SU-DHL-6 (cell line): ENCODE results near the gene FBXO38.

Experiments used
- H2AFZ ChIP-seq: fragments of 200-600 bp; sonication (generic); 2 replicates; pipeline ENCODE4 v1.6.1; 2014; ENCODE audit warnings: low read depth, mild to moderate bottlenecking, moderate library complexity, mixed read lengths, antibody characterized with exemption, low read length; ENCODE audit not compliant: severe bottlenecking
- H3F3A ChIP-seq: fragments of 200-600 bp; shearing (Covaris generic); 2 replicates; pipeline ENCODE4 v1.6.0; 2016; ENCODE audit warnings: antibody characterized with exemption, mild to moderate bottlenecking; ENCODE audit not compliant: insufficient read depth
- H3K27ac ChIP-seq: fragments of 200-600 bp; sonication (generic); 2 replicates; pipeline ENCODE4 v1.5.1; 2016; ENCODE audit warnings: low read depth, mild to moderate bottlenecking, low read length, moderate library complexity, mixed read lengths
- H3K27me3 ChIP-seq: fragments of 200-600 bp; sonication (generic), shearing (Covaris generic); 2 replicates; pipeline ENCODE4 v1.6.0; 2014; ENCODE audit warnings: mild to moderate bottlenecking, low read length
- H3K36me3 ChIP-seq: fragments of 200-600 bp; sonication (generic); 2 replicates; pipeline ENCODE4 v1.6.1; 2014; ENCODE audit warnings: mild to moderate bottlenecking, low read length, mixed read lengths
- H3K4me2 ChIP-seq: fragments of 300-600, 200-600 bp; shearing (Covaris generic), sonication (generic); 2 replicates; pipeline ENCODE4 v1.6.0; 2014; ENCODE audit warnings: low read length, low read depth, mild to moderate bottlenecking; ENCODE audit not compliant: poor library complexity, severe bottlenecking
- H3K4me3 ChIP-seq: fragments of 200-600 bp; sonication (generic); 2 replicates; pipeline ENCODE4 v1.5.1; 2014; ENCODE audit warnings: antibody characterized with exemption, low read length, mild to moderate bottlenecking, mixed read lengths; ENCODE audit not compliant: insufficient read depth, poor library complexity, severe bottlenecking
- H3K79me2 ChIP-seq: fragments of 200-600 bp; sonication (generic); 2 replicates; pipeline ENCODE4 v1.6.1; 2014; ENCODE audit warnings: mild to moderate bottlenecking, low read length, moderate library complexity; ENCODE audit not compliant: insufficient read depth
- H3K9ac ChIP-seq: fragments of 200-600 bp; sonication (generic); 2 replicates; pipeline ENCODE4 v1.7.0; 2014; ENCODE audit warnings: mild to moderate bottlenecking, low read length
- H3K9me2 ChIP-seq: fragments of 200-600 bp; sonication (generic); replicated peaks from 2 replicates; pipeline ENCODE4 v1.6.1; 2014; ENCODE audit warnings: low read length; ENCODE audit not compliant: insufficient read depth
- H3K9me3 ChIP-seq: fragments of 200-600 bp; sonication (generic); 2 replicates; pipeline ENCODE4 v1.6.1; 2014; ENCODE audit warnings: low read length, mixed read lengths; ENCODE audit not compliant: insufficient read depth
- H4K20me1 ChIP-seq: fragments of 200-600 bp; sonication (generic); 2 replicates; pipeline ENCODE4 v1.6.1; 2014; ENCODE audit warnings: low read depth, mild to moderate bottlenecking, antibody characterized with exemption, low read length, moderate library complexity, mixed read lengths
- CTCF ChIP-seq: fragments of 200-600 bp; sonication (generic); IDR thresholded peaks from one replicate; pipeline ENCODE4 v1.5.1; 2017; ENCODE audit warnings: antibody characterized with exemption, mild to moderate bottlenecking, low read length, moderate library complexity; ENCODE audit not compliant: insufficient read depth, poor library complexity, severe bottlenecking
- EZH2phosphoT487 ChIP-seq: fragments of 200-600 bp; sonication (generic), shearing (Covaris generic); conservative IDR thresholded peaks from 2 replicates; pipeline ENCODE4 v1.6.1; 2018; ENCODE audit warnings: mild to moderate bottlenecking, antibody characterized with exemption, low read length, moderate library complexity, mixed read lengths

The FBXO38 gene

DNA sequence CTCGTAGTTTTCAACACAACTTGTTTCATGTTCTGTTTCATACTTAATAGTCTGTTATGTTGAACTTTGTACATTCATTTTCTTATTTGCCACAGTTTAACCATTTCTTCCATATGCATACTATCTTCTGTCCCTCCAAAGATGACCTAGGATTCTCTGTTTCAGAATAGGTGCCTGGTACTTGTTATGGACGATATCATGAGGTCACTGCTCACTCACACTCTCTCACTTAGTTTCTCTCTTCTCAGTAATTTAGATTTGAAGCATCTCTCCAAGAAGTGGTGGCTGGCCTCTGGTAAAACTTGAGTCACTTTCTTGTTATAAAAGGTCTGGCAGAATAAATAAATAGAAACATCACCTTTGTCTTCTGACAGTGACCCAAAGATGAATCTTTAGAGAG, 28.4 kb downstream of the FBXO38 start:
- H3K36me3 ChIP-seq = peaks cover 59% of the 10 kb centered on the region
- H3K4me2 ChIP-seq = no peak overlapping the region
- H3K27ac ChIP-seq = no peak overlapping the region
- no peaks in the 10 kb centered on the region for H3K27me3 ChIP-seq
- no peaks in the 10 kb centered on the region for H3K9me3 ChIP-seq
- no peak overlapping the region for H2AFZ ChIP-seq
- no peak overlapping the region for H3K4me3 ChIP-seq
- no peaks in the 10 kb centered on the region for H3K9me2 ChIP-seq
- H3K79me2 ChIP-seq = no peaks in the 10 kb centered on the region
- no peaks in the 10 kb centered on the region for H3F3A ChIP-seq
- TF ChIP-seq EZH2phosphoT487 = no peak
- no peaks in the 10 kb centered on the region; the same call in 1 of the 2 replicates for H4K20me1 ChIP-seq
- no peak overlapping the region for H3K9ac ChIP-seq

- H3K27me3 ChIP-seq = no peaks in the 10 kb centered on the region
- H3K9me2 ChIP-seq = no peaks in the 10 kb centered on the region
- H3K4me2 ChIP-seq = no peak overlapping the region
- no peak overlapping the region for H3K27ac ChIP-seq
- no peak overlapping the region for H3K4me3 ChIP-seq
- no peak for TF ChIP-seq CTCF
- no peak for TF ChIP-seq EZH2phosphoT487
- no peaks in the 10 kb centered on the region for H3K79me2 ChIP-seq
- no peaks in the 10 kb centered on the region for H3K9me3 ChIP-seq
- no peaks in the 10 kb centered on the region for H4K20me1 ChIP-seq
- no peak overlapping the region for H2AFZ ChIP-seq
- H3K36me3 ChIP-seq = peaks cover 50% of the 10 kb centered on the region
- H3K9ac ChIP-seq = no peak overlapping the region
- H3F3A ChIP-seq = no peaks in the 10 kb centered on the region
These were observed 31.1 kb downstream of the FBXO38 start for GRCh38 chr5:148414833-148415232.

DNA sequence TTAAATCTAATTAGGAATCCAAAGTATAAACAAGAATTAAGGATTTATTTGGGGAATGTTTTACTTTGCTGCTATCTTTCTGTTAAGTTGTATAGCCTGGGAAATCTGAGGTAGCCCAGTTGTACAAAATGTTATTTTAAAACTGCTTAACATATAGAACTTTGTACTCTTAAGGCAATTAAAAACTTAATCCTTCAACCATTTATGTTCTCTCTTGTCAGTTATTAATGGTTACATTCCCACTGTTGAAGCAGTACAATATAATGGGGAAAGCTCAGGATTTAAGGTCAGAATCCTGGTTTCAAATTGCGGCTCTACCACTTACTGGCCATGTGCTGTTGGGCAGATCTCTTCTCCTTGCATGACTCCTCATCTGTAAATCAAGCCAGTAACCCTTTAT, 32.7 kb downstream of the FBXO38 start:
- no peaks in the 10 kb centered on the region for H3F3A ChIP-seq
- no peak overlapping the region for H3K4me3 ChIP-seq
- H3K36me3 ChIP-seq = peaks cover 35% of the 10 kb centered on the region; the same call in 1 of the 2 replicates
- no peaks in the 10 kb centered on the region for H3K27me3 ChIP-seq
- no peaks in the 10 kb centered on the region for H4K20me1 ChIP-seq
- no peak overlapping the region for H3K4me2 ChIP-seq
- H3K79me2 ChIP-seq = no peaks in the 10 kb centered on the region
- H3K9me2 ChIP-seq = no peaks in the 10 kb centered on the region
- H3K27ac ChIP-seq = no peak overlapping the region
- no peak overlapping the region for H2AFZ ChIP-seq
- H3K9me3 ChIP-seq = no peaks in the 10 kb centered on the region
- no peak overlapping the region for H3K9ac ChIP-seq
- TF ChIP-seq EZH2phosphoT487 = no peak
- TF ChIP-seq CTCF = no peak

- Histone ChIP-seq H3K27me3 (no peaks in the 10 kb centered on the region), H3K4me2 (no peak overlapping the region), H2AFZ (no peak overlapping the region), H3K27ac (no peak overlapping the region), H3K79me2 (no peaks in the 10 kb centered on the region), H3K4me3 (no peak overlapping the region), H3F3A (no peaks in the 10 kb centered on the region), H4K20me1 (no peaks in the 10 kb centered on the region), H3K9ac (no peak overlapping the region), H3K9me2 (no peaks in the 10 kb centered on the region), H3K36me3 (peaks cover 34% of the 10 kb centered on the region; the same call in 1 of the 2 replicates), H3K9me3 (no peaks in the 10 kb centered on the region)
- TF ChIP-seq EZH2phosphoT487 = no peak
- TF ChIP-seq CTCF = no peak
These were observed 33.2 kb downstream of the FBXO38 start for GRCh38 chr5:148416921-148417320.
